ENCODE measurements around the gene BBS1.

The BBS1 gene

DNA sequence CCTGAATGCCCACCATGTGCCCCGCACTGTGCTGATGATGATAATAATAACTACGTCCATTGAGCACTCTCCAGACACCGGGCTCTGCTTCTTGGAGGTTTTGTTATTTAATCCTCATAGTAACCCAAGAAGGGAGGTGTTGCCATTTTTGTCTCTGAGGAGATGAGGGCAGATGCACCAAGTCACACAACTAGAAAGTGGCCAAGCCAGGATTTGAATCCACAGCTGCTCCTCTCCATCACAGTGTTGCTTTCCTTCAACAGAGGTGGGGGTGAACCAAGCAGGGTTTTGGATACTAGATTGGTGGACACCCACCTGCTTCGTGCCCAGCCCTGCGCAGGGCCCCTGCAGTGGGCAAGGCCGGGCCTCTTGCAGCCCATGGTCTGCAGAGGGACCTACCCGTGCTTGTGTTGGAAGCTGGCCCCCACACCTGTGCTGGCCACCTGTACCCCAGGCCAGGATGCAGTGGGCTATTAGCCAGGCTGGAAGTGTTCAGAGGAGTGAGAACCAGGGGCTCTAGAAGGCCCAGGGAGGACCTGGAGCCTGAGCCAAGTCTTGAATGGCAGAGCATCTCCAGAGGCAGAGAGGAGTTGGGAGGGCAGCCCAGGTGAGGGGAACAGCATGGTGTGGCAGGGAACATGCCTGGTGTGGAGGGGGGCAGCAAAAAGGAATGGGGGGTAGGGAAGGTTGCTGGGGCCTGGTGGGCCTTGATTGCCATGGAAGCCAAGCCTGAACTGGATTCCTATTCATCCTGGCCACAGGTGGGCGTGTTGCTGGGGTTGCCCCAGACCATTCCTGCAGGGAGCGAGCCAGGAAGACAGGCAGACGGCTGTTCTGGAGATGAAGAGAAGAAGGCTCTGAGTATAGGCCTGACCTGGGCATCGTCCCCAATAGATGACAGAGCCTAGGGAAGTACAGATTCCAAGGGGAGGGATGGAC lies 32.9 kb upstream of the BBS1 start:
- no peak for DNase-seq (ENCODE audit: low read depth)

DNA sequence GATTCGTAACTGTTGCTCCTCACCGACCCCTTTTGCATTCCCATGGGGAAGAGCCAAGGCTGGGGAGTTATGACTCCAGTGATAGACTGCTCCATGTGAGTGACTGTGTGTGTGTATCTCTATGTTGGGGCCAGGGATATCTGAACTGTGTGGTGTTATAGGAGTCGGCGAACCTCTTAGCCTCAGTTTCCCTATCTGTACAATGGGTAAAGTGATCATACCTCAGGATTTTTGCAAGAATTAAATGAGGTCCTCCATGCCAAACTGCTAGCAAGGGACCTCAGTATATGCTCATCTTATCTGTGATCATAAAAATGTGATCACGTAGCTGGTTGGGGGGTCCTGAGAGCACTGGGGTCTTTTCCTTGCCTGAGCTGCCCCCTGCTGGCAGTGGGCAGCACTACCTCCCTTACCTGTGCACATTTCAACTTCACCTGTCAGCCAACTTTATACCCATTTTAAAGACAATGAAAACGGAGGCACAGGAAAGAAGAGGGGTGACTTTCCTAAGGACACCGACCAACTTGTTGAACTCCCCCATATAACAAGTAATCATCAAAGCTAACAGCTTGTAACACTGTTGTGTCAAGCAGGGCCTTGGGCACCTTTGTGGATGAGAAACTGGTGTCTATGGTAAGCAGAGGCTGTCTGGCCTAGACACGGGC lies 31.6 kb upstream of the BBS1 start:
- no peak for DNase-seq (ENCODE audit: low read depth)

GRCh38 chr11:66479394-66480116 lies 30.9 kb upstream of the BBS1 start:
- no peak for DNase-seq (ENCODE audit: low read depth)

DNA sequence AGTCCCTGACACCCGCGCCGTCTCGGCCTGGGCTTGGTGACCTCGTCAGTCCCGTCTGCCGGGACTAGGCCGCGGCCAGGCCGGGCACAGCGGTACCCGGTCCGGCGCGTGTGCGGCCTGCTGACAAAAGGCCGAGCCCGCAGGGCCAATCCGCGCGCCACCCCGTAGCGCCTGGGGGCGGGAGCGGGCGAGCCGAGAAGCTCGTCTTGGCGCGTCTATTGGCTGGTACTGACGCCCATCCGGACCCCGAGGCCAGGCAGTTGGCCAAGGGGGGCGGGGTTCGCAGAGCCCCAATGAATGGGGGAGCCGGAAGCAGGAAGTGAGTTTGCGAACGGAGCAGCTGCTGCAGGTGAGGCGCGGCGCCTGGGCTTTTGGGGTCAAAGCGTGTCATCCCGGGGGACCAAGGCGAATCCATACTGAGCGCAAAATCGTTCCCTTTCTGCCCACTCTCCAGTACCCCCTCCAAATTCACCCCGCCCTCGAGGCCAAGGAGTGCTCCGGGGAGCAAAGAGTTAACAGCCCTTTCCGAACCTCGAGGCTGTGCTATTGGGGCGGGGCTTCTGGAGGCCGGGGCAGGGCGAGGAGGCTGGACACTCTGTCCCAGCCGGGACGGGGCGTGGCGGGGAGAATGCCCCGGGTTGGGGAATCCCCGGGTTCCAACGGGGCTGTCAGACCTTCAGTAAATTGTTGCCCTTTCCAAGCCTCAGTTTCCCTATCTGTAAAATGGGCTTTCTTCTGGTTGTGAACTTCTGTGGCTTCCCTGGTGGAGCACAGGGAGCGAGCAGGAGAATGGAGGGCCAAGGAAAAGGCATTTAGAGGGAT lies 30.1 kb upstream of the BBS1 start, which contains the start of gene DPP3:
TSS of gene DPP3 (plus strand) at position 318 of the 822 bp plus-strand sequence. CDS start 1,767 bp downstream, outside the sequence.
- peak; percentile 94 for DNase-seq (ENCODE audit: low read depth)

DNA sequence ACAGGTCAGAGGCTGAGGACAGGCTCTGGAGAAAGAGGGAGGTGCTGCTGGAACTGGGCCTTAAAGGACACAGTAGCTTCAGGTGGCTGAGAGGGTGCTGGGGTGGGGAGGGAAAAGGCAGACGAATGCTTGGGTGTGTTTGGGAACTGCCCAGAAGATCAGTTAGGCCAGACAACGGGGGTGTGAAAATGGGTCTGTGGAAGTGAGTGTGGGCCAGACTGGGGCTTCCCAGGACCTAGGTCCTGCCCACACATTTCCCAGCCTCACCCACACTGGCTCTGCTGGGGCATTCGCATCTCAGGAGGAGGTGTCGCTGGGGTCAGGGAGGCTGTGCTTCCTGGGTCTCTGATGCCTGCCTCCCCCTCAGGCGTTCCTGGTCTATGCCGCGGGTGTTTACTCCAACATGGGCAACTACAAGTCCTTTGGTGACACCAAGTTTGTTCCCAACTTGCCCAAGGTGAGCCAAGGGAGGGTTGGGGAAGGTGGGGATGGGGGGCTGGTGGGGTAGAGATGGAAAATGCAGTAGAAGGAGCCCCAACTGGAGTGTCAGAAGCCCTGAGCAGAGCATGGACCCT lies 25.5 kb upstream of the BBS1 start:
- no peak for DNase-seq (ENCODE audit: low read depth)

DNA sequence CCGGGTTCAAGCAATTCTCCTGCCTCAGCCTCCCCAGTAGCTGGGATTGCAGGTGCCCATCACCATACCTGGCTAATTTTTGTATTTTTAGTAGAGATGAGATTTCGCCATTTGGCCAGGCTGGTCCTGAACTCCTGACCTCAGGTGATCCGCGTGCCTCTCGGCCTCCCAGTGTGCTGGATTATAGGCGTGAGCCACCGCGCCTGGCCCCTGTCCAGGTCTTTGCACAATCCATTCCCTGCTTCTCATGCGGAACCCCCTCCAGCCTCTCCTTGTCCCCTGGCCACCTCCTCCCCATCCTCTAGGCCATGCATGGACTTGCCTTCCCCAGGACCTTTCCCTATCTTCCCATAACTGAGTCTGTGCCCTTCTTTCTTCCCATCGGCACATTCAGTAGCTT lies 21.5 kb upstream of the BBS1 start:
- DNase-seq (ENCODE audit: low read depth) = no peak

GRCh38 chr11:66489636-66490035 lies 20.8 kb upstream of the BBS1 start:
- DNase-seq (ENCODE audit: low read depth) = no peak

GRCh38 chr11:66491315-66491935 lies 19.0 kb upstream of the BBS1 start:
- DNase-seq (ENCODE audit: low read depth) = no peak

DNA sequence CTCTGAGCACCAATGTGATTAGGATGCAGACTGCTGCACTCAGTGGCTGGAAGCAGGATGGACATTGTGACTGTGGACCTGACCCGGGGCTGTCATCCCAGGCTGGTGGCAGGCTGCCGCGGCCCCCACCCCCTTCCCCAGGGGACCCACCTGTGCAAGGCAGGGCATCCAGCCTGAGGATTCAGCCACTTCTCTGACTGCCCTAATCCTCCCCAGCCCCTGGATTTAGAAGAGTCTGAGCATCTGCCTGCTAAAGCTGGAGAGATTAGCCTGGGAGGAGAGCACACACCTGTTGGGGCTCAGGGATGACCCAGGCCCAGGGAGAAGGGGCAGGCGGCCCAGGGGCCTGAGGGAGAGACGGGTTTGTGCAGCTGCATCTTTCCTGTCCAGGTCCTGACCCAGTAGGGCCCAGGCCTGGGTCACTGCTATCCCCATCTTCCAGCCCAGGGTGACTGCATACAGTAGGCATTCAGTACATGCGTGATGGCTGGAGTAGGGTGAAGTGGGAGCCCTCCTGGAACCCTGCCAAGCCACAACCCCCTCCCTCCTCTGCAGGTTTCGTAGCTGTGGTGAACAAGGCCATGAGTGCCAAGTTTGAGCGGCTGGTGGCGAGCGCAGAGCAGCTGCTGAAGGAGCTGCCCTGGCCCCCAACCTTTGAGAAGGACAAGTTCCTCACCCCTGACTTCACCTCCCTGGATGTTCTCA lies 18.1 kb upstream of the BBS1 start:
- DNase-seq (ENCODE audit: low read depth) = no peak

DNA sequence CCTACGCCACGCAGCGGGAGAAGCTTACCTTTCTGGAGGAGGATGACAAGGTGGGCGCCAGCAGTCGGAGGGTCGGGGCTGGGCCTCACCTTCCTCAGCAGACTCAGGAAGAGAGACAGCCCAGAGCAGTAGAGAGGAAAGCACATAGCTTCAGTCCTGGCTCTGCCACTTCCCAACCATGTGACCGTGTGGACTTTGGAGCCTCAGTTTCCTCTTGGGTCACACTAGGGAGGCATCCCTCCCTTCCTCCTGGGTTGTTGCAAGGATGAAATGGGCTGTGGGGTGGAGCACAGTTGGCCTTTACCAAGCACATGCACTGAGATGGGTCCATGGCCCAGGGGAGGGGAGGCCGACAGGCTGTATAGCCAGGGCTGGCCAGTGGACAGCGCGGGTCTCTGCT lies 17.3 kb upstream of the BBS1 start:
- no peak for DNase-seq (ENCODE audit: low read depth)

DNA sequence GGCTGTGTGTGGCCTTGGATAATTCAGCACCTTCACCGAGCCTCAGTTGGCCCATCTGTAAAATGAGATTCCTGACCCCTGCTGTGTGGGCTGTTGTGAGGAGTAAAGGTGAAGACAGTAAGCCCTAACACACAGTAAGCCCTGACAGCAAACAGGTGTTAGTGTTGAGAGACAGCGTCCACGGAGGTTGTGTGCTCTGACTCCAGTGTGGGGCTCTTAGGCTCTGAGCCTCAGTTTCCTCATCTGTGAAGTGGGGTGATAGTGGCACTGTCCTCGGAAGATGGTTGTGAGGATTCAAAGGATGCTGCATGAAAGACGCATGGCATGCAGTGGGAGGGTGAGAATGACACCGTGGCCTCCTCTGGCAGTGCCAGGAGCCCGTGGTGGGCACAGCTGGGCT lies 16.0 kb upstream of the BBS1 start:
- no peak for DNase-seq (ENCODE audit: low read depth)

GRCh38 chr11:66494935-66495334 lies 15.5 kb upstream of the BBS1 start:
- DNase-seq (ENCODE audit: low read depth) = no peak

DNA sequence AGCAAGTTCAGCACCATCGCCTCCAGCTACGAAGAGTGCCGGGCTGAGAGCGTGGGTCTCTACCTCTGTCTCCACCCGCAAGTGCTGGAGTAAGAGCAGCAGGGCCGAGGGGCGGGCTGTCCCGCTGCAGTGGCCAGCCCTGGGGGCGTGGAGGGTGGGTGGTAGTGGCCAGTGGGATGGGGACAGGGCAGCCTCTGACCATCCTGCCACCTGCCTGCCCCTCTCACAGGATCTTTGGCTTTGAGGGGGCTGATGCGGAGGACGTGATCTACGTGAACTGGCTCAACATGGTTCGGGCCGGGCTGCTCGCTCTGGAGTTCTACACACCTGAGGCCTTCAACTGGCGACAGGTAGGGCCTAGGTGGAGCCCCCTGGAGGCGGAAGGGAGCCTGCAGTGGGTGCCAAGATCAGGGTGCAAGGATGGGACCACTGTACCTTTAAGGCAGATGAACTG lies 15.0 kb upstream of the BBS1 start:
- no peak for DNase-seq (ENCODE audit: low read depth)

GRCh38 chr11:66497206-66497605 lies 13.2 kb upstream of the BBS1 start:
- no peak for DNase-seq (ENCODE audit: low read depth)

- DNase-seq (ENCODE audit: low read depth) = no peak
Observed at GRCh38 chr11:66498506-66498905, 11.9 kb upstream of the BBS1 start.

DNA sequence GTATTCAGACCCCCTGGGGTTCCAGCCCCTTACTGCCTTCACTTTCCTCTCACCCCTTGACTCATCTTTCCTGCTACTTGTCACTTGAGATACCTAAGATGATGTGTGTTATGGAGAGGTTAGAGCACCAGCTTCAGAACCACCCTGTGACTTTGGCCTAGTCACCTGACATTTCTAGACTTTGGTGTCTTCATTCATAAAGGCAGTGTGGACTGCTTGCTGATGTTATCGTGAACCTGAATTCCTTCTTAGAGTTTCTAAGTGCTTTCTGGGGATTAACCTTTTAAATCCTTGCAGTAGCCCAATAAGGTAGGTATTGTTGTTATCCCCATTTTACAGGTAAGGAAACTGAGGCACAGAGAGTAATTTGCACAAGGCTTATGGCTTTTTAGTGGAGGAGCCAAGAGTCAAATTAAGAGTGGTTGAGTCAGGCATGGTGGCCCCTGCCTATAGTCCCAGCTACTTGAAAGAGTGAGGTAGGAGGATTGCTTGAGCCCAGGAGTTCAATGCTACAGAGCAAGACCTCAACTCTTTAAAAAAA lies 5.1 kb upstream of the BBS1 start:
- no peak for DNase-seq (ENCODE audit: low read depth)

- DNase-seq (ENCODE audit: low read depth) = no peak
Observed at GRCh38 chr11:66509131-66509561, 1.3 kb upstream of the BBS1 start.

GRCh38 chr11:66510990-66511339 lies 530 bp downstream of the BBS1 start:
- DNase-seq (ENCODE audit: low read depth) = no peak

- DNase-seq (ENCODE audit: low read depth) = no peak
Observed at GRCh38 chr11:66523611-66524010, 13.2 kb downstream of the BBS1 start.
